Chondrocyte (in vitro differentiated cells): ENCODE measurements around the gene HK2. TPM values are rescaled to one million over a fixed set of nuclear protein-coding genes. Genes with fewer than 3 reads are reported as not detected.

Experiments used
- DNase-seq: peaks from one replicate; pipeline ENCODE4 v3.0.0; 2021; ENCODE audit warnings: mixed read lengths, low spot score
- H3K27ac Mint-ChIP-seq: one replicate; pipeline ENCODE4 v1.8.0; 2021; ENCODE audit warnings: mild to moderate bottlenecking, moderate library complexity, mixed read lengths; ENCODE audit not compliant: unreplicated experiment
- H3K27me3 Mint-ChIP-seq: 2 replicates; pipeline ENCODE4 v1.8.0; 2021; ENCODE audit warnings: low read depth, mixed read lengths
- H3K36me3 Mint-ChIP-seq: 2 replicates; pipeline ENCODE4 v1.8.0; 2021; ENCODE audit warnings: low read depth, mixed read lengths
- H3K4me1 Mint-ChIP-seq: 2 replicates; pipeline ENCODE4 v1.8.0; 2021; ENCODE audit warnings: low read depth, mild to moderate bottlenecking, mixed read lengths
- H3K4me3 Mint-ChIP-seq: one replicate; pipeline ENCODE4 v1.8.0; 2021; ENCODE audit warnings: mild to moderate bottlenecking, moderate library complexity, mixed read lengths; ENCODE audit not compliant: unreplicated experiment
- H3K9me3 Mint-ChIP-seq: 2 replicates; pipeline ENCODE4 v1.8.0; 2021; ENCODE audit warnings: low read depth, mixed read lengths
- total RNA-seq: library from RNA; stranded (reverse); gene quantifications from 3 replicates; pipeline ENCODE4 v1.2.1, GENCODE V29; 2021
- TF ChIP-seq, protein P1 (sequence below): fragments of 200-600 bp; sonication (generic); IDR thresholded peaks from 2 replicates; pipeline ENCODE4 v1.5.0; 2021; ENCODE audit warnings: antibody characterized with exemption, mild to moderate bottlenecking, moderate library complexity

Gene HK2
- total RNA-seq, 1 donor from 2014 or later = 31.4 TPM

DNA sequence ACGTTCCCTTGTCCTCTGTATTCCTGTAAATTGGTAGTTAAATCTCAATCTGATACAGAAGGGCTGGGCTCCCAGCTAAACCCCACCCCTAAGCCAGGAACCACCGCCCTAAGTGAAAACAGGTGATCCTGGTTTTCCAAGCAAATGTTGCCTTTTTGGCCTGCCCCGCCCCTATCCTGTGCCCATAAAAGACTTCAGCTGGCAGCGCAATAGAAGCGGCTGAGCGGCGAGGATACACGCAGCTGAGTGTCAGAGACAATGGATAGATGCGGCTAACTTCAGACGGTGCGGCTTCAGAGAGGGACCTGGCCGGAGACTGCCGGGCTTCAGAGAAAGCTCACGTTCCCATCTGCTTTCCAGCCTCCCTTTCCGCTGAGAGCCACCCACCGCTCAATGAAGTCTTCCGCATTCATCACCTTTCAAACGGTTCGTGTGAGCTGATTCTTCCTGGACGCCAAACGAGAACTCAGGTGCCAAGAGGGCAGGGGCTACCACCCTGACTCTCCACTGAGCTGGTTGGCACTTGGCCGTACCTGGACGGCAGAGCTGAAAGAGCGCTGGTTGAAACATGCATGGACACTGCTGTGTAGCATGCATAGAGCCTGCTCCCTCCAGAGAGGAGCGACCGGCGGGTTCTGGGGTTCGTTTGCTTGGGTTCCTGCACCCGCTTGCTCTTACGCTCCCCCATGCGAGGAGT lies 75.0 kb downstream of the HK2 start:
- Mint-ChIP-seq H3K4me3 (peak overlapping the region; percentile 21), H3K27me3 (no peaks in the 10 kb centered on the region), H3K9me3 (no peaks in the 10 kb centered on the region), H3K4me1 (peaks cover 6% of the 10 kb centered on the region), H3K27ac (no peak overlapping the region), H3K36me3 (peaks cover 2% of the 10 kb centered on the region)
- no peak for DNase-seq
- TF ChIP-seq, protein P1, sequence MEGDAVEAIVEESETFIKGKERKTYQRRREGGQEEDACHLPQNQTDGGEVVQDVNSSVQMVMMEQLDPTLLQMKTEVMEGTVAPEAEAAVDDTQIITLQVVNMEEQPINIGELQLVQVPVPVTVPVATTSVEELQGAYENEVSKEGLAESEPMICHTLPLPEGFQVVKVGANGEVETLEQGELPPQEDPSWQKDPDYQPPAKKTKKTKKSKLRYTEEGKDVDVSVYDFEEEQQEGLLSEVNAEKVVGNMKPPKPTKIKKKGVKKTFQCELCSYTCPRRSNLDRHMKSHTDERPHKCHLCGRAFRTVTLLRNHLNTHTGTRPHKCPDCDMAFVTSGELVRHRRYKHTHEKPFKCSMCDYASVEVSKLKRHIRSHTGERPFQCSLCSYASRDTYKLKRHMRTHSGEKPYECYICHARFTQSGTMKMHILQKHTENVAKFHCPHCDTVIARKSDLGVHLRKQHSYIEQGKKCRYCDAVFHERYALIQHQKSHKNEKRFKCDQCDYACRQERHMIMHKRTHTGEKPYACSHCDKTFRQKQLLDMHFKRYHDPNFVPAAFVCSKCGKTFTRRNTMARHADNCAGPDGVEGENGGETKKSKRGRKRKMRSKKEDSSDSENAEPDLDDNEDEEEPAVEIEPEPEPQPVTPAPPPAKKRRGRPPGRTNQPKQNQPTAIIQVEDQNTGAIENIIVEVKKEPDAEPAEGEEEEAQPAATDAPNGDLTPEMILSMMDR = no peak

DNA sequence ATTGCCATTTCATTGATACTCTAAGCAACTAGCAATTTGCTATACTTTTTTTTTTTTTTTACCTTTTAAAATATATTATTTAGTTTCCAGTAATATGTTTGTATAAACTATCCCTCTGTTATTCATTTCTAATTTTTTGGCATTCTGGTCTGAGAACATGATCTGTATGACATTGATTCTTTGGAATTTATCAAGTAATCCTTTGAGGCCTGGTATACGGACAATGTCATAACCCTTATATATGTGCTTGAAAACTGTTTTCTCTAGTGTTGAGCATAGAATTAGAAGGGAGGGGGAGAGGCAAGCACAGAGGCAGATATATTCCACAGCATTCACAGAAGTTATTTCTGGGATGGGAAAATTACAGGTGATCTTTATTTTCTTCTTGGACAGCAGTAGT lies 76.3 kb downstream of the HK2 start:
- Mint-ChIP-seq H3K27ac (no peak overlapping the region), H3K4me3 (no peak overlapping the region), H3K27me3 (no peaks in the 10 kb centered on the region), H3K4me1 (peaks cover 6% of the 10 kb centered on the region), H3K36me3 (peaks cover 1% of the 10 kb centered on the region), H3K9me3 (no peaks in the 10 kb centered on the region)
- no peak for DNase-seq
- TF ChIP-seq, protein P1 = no peak

DNA sequence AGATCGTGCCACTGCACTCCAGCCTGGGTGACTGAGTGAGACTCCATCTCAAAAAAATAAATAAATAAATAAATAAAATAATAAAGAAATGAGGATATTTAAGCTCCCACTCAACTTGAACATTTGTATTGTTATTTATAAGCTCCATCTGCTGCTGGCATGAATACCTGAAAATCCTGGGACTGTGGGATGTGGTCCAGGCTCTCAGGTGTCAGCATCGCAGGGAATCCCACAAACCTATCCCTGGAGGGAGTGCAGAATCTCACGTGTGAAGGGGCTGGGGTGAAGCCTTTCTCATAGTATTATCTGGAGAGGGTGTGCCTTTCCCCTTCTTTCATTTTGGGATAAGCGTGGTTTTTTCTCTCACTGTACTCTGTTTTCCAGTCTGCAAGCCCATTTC lies 77.1 kb downstream of the HK2 start:
- TF ChIP-seq, protein P1 = no peak
- no peak for DNase-seq
- no peaks in the 10 kb centered on the region for H3K36me3 Mint-ChIP-seq
- H3K9me3 Mint-ChIP-seq = no peaks in the 10 kb centered on the region
- H3K27ac Mint-ChIP-seq = no peak overlapping the region
- H3K4me3 Mint-ChIP-seq = no peak overlapping the region
- H3K4me1 Mint-ChIP-seq = peaks cover 11% of the 10 kb centered on the region
- no peaks in the 10 kb centered on the region for H3K27me3 Mint-ChIP-seq

DNA sequence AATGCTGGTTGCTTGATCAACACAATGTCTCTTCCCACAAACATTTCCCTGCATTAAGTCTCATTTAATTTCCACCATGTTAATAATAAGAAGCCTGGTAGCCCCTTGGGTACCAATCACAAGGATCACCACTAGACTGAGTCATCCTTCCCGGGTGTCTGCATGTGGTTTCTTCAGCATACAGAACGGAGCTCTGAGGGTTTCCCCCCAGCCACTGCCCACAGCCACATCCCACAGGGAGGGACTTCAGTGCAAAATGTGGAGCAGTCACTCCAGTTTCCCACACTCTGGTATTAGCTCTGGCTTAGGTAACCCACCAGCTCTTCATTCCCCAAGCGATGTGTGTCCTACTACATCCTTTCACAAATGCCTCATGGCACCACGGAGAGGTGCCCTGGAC lies 81.8 kb downstream of the HK2 start:
- no peak overlapping the region for H3K4me3 Mint-ChIP-seq
- no peak for DNase-seq
- peaks cover 23% of the 10 kb centered on the region for H3K4me1 Mint-ChIP-seq
- peaks cover 2% of the 10 kb centered on the region for H3K36me3 Mint-ChIP-seq
- TF ChIP-seq, protein P1 = no peak
- no peak overlapping the region for H3K27ac Mint-ChIP-seq
- H3K9me3 Mint-ChIP-seq = no peaks in the 10 kb centered on the region
- no peaks in the 10 kb centered on the region for H3K27me3 Mint-ChIP-seq

DNA sequence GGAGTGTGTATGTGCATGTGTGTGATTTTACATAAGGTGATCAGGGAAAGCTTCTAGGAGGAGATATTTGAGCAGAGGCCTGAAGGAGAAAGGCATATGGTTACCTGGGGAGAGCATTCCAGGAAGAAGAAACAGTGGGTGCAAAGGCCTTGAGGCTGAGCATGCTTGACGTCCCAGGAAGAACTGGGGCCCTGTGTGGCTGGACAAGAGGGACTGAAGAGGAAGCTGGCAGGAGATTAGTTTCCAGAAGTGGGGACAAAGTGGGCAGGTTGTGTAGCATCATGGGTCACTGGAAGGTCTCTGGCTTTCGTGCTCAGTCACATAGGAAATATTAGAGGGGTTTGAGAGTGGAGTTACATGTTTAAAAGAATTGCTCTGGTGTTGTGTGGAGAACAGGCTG lies 82.5 kb downstream of the HK2 start:
- TF ChIP-seq, protein P1 = no peak
- DNase-seq = no peak
- Mint-ChIP-seq H3K27ac (no peak overlapping the region), H3K27me3 (no peaks in the 10 kb centered on the region), H3K4me3 (no peak overlapping the region), H3K4me1 (peaks cover 23% of the 10 kb centered on the region), H3K9me3 (peaks cover 3% of the 10 kb centered on the region), H3K36me3 (peaks cover 2% of the 10 kb centered on the region)
